DOHH2 (cell line): ENCODE measurements around the gene CCL5.

Source experiments
- EZH2phosphoT487 ChIP-seq: fragments of 200-600 bp; sonication (generic); IDR thresholded peaks from 2 replicates; pipeline ENCODE4 v1.6.1; 2017; ENCODE audit warnings: borderline replicate concordance, mild to moderate bottlenecking, antibody characterized with exemption, low read length, moderate library complexity, mixed read lengths
- TF ChIP-seq, protein P1 (sequence below): fragments of 200-600 bp; sonication (generic); IDR thresholded peaks from one replicate; pipeline ENCODE4 v1.5.1; 2014; ENCODE audit warnings: antibody characterized with exemption, mild to moderate bottlenecking, low read depth, low read length; ENCODE audit not compliant: poor library complexity, severe bottlenecking

DNA sequence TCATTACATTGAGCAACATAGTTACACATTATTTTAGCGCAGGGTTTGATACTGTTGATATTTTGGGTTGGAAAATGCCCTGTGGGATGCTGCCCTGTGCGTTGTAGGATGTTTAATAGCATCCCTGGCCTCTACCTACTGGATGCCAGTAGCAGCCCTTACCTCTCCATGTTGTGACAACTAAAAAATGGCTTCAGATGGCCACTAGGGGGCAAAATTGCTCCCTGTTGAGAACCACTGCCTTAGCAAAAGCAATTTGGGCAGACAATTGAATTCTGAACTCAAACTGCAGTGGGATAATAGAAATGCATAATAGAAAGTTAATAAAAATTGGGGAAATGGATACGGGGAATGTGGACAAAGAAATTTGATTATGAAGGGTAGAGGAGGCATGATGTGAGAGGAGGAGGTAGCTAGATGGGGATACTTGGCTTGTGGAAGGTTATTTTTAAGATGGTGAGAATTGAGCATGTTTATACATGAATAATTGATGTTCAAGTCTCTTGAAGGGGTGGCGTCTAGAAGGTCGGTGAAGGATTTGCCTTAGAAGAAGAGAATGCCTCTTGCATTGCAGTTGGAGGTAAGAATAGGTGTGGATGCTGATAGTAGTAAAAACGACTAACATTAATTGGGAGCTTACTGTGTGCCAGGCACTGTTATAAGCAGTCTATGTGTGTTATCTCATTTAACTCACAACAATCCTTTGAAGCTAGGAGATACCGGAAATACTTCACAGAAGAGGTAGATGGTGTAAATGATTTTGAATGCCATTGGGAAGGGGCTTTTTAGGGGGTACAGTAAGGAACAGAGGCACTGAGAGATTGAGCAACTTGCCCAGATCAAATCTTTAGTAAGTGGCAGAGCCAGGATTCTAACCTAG lies 30.5 kb downstream of the CCL5 start:
- TF ChIP-seq EZH2phosphoT487 = no peak
- TF ChIP-seq, protein P1, sequence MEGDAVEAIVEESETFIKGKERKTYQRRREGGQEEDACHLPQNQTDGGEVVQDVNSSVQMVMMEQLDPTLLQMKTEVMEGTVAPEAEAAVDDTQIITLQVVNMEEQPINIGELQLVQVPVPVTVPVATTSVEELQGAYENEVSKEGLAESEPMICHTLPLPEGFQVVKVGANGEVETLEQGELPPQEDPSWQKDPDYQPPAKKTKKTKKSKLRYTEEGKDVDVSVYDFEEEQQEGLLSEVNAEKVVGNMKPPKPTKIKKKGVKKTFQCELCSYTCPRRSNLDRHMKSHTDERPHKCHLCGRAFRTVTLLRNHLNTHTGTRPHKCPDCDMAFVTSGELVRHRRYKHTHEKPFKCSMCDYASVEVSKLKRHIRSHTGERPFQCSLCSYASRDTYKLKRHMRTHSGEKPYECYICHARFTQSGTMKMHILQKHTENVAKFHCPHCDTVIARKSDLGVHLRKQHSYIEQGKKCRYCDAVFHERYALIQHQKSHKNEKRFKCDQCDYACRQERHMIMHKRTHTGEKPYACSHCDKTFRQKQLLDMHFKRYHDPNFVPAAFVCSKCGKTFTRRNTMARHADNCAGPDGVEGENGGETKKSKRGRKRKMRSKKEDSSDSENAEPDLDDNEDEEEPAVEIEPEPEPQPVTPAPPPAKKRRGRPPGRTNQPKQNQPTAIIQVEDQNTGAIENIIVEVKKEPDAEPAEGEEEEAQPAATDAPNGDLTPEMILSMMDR = peak; percentile 89
